Type B pancreatic cell (in vitro differentiated cells): ENCODE measurements around the gene EFTUD2. TPM values are rescaled to one million over a fixed set of nuclear protein-coding genes. Genes with fewer than 3 reads are reported as not detected.

Experiments used
- DNase-seq: peaks from one replicate; pipeline ENCODE4 v3.0.0; 2021; ENCODE audit warnings: mixed read lengths; ENCODE audit not compliant: unreplicated experiment; ENCODE audit errors: extremely low spot score
- H3K27ac Mint-ChIP-seq: 2 replicates; pipeline ENCODE4 v1.8.0; 2021; ENCODE audit warnings: mild to moderate bottlenecking, mixed read lengths
- H3K27me3 Mint-ChIP-seq: 2 replicates; pipeline ENCODE4 v1.8.0; 2021; ENCODE audit warnings: mixed read lengths
- H3K36me3 Mint-ChIP-seq: 2 replicates; pipeline ENCODE4 v1.8.0; 2021; ENCODE audit warnings: mixed read lengths
- H3K4me1 Mint-ChIP-seq: one replicate; pipeline ENCODE4 v1.8.0; 2021; ENCODE audit warnings: mixed read lengths; ENCODE audit not compliant: unreplicated experiment
- H3K4me3 Mint-ChIP-seq: 2 replicates; pipeline ENCODE4 v1.8.0; 2021; ENCODE audit warnings: mild to moderate bottlenecking, mixed read lengths
- H3K9me3 Mint-ChIP-seq: 2 replicates; pipeline ENCODE4 v1.8.0; 2021; ENCODE audit warnings: mixed read lengths
- total RNA-seq: library from RNA; stranded (reverse); gene quantifications from 2 replicates; pipeline ENCODE4 v1.2.1, GENCODE V29; 2021; ENCODE audit warnings: low replicate concordance
- TF ChIP-seq, protein P1 (sequence below): fragments of 200-600 bp; sonication (generic); conservative IDR thresholded peaks from 2 replicates; pipeline ENCODE4 v1.5.0; 2021; ENCODE audit warnings: antibody characterized with exemption, mild to moderate bottlenecking

EFTUD2 gene
- total RNA-seq, 1 donor from 2014 or later, result 122 TPM

- H3K36me3 Mint-ChIP-seq, result peaks cover 18% of the 10 kb centered on the region
- H3K4me3 Mint-ChIP-seq, result no peak overlapping the region
- no peak for DNase-seq
- no peaks in the 10 kb centered on the region for H3K27me3 Mint-ChIP-seq
- H3K27ac Mint-ChIP-seq, result no peak overlapping the region
- H3K4me1 Mint-ChIP-seq, result no peaks in the 10 kb centered on the region
- no peaks in the 10 kb centered on the region for H3K9me3 Mint-ChIP-seq
- TF ChIP-seq, protein P1, sequence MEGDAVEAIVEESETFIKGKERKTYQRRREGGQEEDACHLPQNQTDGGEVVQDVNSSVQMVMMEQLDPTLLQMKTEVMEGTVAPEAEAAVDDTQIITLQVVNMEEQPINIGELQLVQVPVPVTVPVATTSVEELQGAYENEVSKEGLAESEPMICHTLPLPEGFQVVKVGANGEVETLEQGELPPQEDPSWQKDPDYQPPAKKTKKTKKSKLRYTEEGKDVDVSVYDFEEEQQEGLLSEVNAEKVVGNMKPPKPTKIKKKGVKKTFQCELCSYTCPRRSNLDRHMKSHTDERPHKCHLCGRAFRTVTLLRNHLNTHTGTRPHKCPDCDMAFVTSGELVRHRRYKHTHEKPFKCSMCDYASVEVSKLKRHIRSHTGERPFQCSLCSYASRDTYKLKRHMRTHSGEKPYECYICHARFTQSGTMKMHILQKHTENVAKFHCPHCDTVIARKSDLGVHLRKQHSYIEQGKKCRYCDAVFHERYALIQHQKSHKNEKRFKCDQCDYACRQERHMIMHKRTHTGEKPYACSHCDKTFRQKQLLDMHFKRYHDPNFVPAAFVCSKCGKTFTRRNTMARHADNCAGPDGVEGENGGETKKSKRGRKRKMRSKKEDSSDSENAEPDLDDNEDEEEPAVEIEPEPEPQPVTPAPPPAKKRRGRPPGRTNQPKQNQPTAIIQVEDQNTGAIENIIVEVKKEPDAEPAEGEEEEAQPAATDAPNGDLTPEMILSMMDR, result no peak
These were observed 34.8 kb upstream of the EFTUD2 start for GRCh38 chr17:44933824-44934744.

DNA sequence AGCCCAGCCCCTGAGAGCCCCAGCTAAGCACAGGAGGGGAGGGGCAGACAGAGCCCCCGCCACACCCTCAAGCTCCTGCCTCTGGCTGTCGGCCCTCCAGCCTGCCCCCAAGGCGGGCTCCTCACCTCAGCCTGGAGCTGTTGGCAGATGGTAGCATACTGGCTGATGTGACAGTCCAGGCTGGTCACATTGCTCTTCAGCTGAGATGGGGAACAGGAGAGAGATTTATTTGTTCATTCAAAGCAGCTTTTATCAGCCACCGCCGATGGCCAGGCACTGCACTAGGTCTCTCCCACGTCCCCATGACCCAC lies 33.5 kb upstream of the EFTUD2 start:
- DNase-seq, result no peak
- Mint-ChIP-seq H3K4me1 (no peaks in the 10 kb centered on the region), H3K36me3 (peaks cover 13% of the 10 kb centered on the region), H3K9me3 (no peaks in the 10 kb centered on the region), H3K27ac (no peak overlapping the region), H3K27me3 (no peaks in the 10 kb centered on the region), H3K4me3 (no peak overlapping the region)
- TF ChIP-seq, protein P1, result no peak

DNA sequence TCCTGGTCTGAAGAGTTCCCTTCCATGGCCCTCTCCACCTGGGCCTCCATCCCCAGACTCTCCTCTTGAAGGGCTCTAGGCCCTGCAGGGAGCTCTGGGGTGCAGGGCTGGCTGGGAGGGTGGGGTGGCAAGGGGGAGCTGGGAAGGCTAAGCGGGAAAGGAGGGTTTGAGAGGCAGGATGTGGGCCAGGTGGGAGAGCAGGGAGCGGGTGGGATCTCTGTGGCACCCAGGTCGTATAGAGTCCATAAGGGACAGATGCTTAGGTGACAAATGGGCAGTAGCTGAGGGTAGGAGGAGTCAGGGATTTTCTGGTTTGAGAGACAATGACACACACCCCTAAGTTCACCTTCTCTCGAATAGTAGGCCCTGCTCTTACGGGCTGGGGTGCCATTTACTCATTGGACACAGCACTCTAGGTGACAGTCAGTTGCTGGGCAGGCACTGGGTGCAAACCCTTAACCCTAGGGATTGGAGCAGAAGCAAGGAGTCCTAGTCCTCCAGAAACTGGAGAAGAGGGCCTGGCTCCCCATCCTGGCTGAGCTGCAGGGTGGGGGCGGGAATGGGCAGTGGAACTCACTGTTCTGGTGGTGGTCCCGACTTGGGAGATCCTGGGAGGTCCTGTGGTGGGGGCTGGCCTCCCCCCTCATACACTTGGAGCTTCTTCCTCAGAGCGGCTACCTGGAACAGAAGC lies 33.0 kb upstream of the EFTUD2 start:
- Mint-ChIP-seq H3K9me3 (no peaks in the 10 kb centered on the region), H3K36me3 (peaks cover 11% of the 10 kb centered on the region), H3K4me3 (no peak overlapping the region), H3K27me3 (no peaks in the 10 kb centered on the region), H3K4me1 (no peaks in the 10 kb centered on the region), H3K27ac (no peak overlapping the region)
- no peak for DNase-seq
- TF ChIP-seq, protein P1, result no peak

DNA sequence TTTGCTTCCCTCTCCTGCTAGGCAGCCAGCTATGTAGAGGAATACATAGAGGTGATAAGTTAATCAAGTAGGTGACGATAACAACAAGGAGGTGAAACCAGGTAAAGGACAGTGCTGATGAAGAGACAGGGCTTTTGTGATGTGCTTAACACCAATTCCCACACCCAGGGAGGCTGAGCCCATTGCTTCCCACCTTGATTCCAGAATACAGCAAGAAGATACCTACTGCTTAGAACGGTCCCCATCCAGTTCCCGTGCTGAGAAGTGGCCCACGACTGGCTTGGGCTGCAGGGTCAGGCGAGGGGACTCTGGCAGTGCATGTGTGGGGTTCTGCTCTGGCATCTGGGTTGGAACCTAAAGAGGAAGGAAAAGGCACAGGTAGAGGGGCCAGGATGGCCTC lies 32.1 kb upstream of the EFTUD2 start:
- no peaks in the 10 kb centered on the region for H3K9me3 Mint-ChIP-seq
- H3K4me3 Mint-ChIP-seq, result no peak overlapping the region
- TF ChIP-seq, protein P1, result no peak
- H3K27me3 Mint-ChIP-seq, result no peaks in the 10 kb centered on the region
- H3K4me1 Mint-ChIP-seq, result no peaks in the 10 kb centered on the region
- DNase-seq, result no peak
- no peak overlapping the region for H3K27ac Mint-ChIP-seq
- peaks cover 9% of the 10 kb centered on the region for H3K36me3 Mint-ChIP-seq

GRCh38 chr17:44930667-44931066 lies 31.4 kb upstream of the EFTUD2 start:
- Mint-ChIP-seq H3K27ac (no peak overlapping the region), H3K4me1 (no peaks in the 10 kb centered on the region), H3K36me3 (peaks cover 10% of the 10 kb centered on the region), H3K27me3 (no peaks in the 10 kb centered on the region), H3K9me3 (no peaks in the 10 kb centered on the region), H3K4me3 (no peak overlapping the region)
- DNase-seq, result no peak
- TF ChIP-seq, protein P1, result no peak
